Measurements from ENCODE around the gene LUZP1. TPM values are rescaled to one million over a fixed set of nuclear protein-coding genes. Genes with fewer than 3 reads are reported as not detected.

LUZP1 gene
- total RNA-seq, 8 experiments from 2014 or later = 11.7 to 31.1 (median 17.7) TPM

GRCh38 chr1:23040509-23040908 lies 128.1 kb downstream of the LUZP1 start:
- in situ Hi-C loops (cut with MboI; ENCODE audit: low pct_unique_long_range_greater_than_20kb in 2 of 9, low sequenced_read_pairs in 9 of 9, unreplicated experiment in 9 of 9) = no loop called here
- ATAC-seq (replicated peaks in 6 of 8) = no peak
- no peak overlapping the region for H3K27ac ChIP-seq
- no peaks in the 10 kb centered on the region for H3K4me1 ChIP-seq (replicated peaks in 1 of 2)
- WGBS, 10 experiments = 83 to 100% (median 95%) methylated on average over 1 to 5 of the region's 5 CpGs; no CpG with 5 or more reads in 3 of the 10 experiments
- H3K4me3 ChIP-seq = no peak overlapping the region

- H3K4me3 ChIP-seq = no peak overlapping the region
- in situ Hi-C loops (cut with MboI; ENCODE audit: low pct_unique_long_range_greater_than_20kb in 2 of 9, low sequenced_read_pairs in 9 of 9, unreplicated experiment in 9 of 9) = no loop called here
- H3K4me1 ChIP-seq (replicated peaks in 1 of 2) = no peaks in the 10 kb centered on the region
- ATAC-seq (replicated peaks in 6 of 8) = no peak
- no peak overlapping the region for H3K27ac ChIP-seq
- 81 to 96% (median 86%) methylated on average over 4 to 7 of the region's 7 CpGs for WGBS, 10 experiments
Measured at GRCh38 chr1:23039308-23039826, 129.3 kb downstream of the LUZP1 start.

GRCh38 chr1:23037081-23037740 lies 131.4 kb downstream of the LUZP1 start:
- peaks cover 0 to 4% of the 10 kb centered on the region in 2 donors for H3K4me1 ChIP-seq (replicated peaks in 1 of 2)
- in situ Hi-C loops (cut with MboI; ENCODE audit: low pct_unique_long_range_greater_than_20kb in 2 of 9, low sequenced_read_pairs in 9 of 9, unreplicated experiment in 9 of 9) = no loop called here
- H3K4me3 ChIP-seq = no peak overlapping the region
- no peak overlapping the region for H3K27ac ChIP-seq
- 86 to 100% (median 92%) methylated on average over 1 to 4 of the region's 4 CpGs; no CpG with 5 or more reads in 1 of the 10 experiments for WGBS, 10 experiments
- ATAC-seq (replicated peaks in 6 of 8) = no peak

GRCh38 chr1:23035823-23036452 lies 132.7 kb downstream of the LUZP1 start:
- H3K27ac ChIP-seq = no peak overlapping the region
- in situ Hi-C loops (cut with MboI; ENCODE audit: low pct_unique_long_range_greater_than_20kb in 2 of 9, low sequenced_read_pairs in 9 of 9, unreplicated experiment in 9 of 9) = no loop called here
- no peak overlapping the region for H3K4me3 ChIP-seq
- H3K4me1 ChIP-seq (replicated peaks in 1 of 2) = peaks cover 0 to 4% of the 10 kb centered on the region in 2 donors
- no peak for ATAC-seq (replicated peaks in 6 of 8)
- 67 to 100% (median 81%) methylated on average over 1 to 2 of the region's 2 CpGs; no CpG with 5 or more reads in 6 of the 10 experiments for WGBS, 10 experiments

Other genes with a start within 250 kb of the LUZP1 start
- gene LACTBL1, start 196.0 kb downstream of the LUZP1 start, total RNA-seq = under 1 TPM in 1 of 8 experiments, not detected in 7; 0.13 TPM
- 1 to 10 TPM in 1 of 8 experiments, not detected in 7; 1.9 TPM for gene TEX46, start 153.0 kb downstream of the LUZP1 start, total RNA-seq
- 100 to 1,000 TPM in 7 of 8 experiments, 10 to 100 TPM in 1; 64.1 to 405 (median 158) TPM for gene KDM1A, start 149.4 kb downstream of the LUZP1 start, total RNA-seq
- 10 to 100 TPM in 2 of 8 experiments, 1 to 10 TPM in 3, under 1 TPM in 2, not detected in 1; 0.17 to 17.7 (median 8.2) TPM for gene HTR1D, start 48.6 kb upstream of the LUZP1 start, total RNA-seq
- 100 to 1,000 TPM in 7 of 8 experiments, 10 to 100 TPM in 1; 68.9 to 317 (median 180) TPM for gene HNRNPR, start 175.4 kb upstream of the LUZP1 start, total RNA-seq
- gene ZNF436, start 201.0 kb upstream of the LUZP1 start, total RNA-seq = 10 to 100 TPM in 7 of 8 experiments, 1 to 10 TPM in 1; 7.2 to 76.9 (median 27.5) TPM